OCI-LY1 (cell line): Measurements from ENCODE around the gene MYO19.

ENCODE experiments used
- EZH2 ChIP-seq: fragments of 200-600 bp; sonication (generic), shearing (Covaris generic); IDR thresholded peaks from 2 replicates; pipeline ENCODE4 v1.8.0; 2017; ENCODE audit warnings: borderline replicate concordance, mixed run types, mild to moderate bottlenecking, antibody characterized with exemption, low read length, moderate library complexity, mixed read lengths
- TF ChIP-seq, protein P1 (sequence below): fragments of 200-600 bp; sonication (generic), shearing (Covaris generic); IDR thresholded peaks from 2 replicates; pipeline ENCODE4 v1.5.1; 2017; ENCODE audit warnings: mild to moderate bottlenecking, antibody characterized with exemption, low read length, moderate library complexity, mixed read lengths

GRCh38 chr17:36542755-36543154 lies 8.1 kb upstream of the MYO19 start:
- TF ChIP-seq, protein P1, sequence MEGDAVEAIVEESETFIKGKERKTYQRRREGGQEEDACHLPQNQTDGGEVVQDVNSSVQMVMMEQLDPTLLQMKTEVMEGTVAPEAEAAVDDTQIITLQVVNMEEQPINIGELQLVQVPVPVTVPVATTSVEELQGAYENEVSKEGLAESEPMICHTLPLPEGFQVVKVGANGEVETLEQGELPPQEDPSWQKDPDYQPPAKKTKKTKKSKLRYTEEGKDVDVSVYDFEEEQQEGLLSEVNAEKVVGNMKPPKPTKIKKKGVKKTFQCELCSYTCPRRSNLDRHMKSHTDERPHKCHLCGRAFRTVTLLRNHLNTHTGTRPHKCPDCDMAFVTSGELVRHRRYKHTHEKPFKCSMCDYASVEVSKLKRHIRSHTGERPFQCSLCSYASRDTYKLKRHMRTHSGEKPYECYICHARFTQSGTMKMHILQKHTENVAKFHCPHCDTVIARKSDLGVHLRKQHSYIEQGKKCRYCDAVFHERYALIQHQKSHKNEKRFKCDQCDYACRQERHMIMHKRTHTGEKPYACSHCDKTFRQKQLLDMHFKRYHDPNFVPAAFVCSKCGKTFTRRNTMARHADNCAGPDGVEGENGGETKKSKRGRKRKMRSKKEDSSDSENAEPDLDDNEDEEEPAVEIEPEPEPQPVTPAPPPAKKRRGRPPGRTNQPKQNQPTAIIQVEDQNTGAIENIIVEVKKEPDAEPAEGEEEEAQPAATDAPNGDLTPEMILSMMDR, result no peak
- no peak for TF ChIP-seq EZH2
